GM12892 (cell line): ENCODE results near the gene CTAGE15.
"Not testable (repeated sequence)": the region's sequence is repeated elsewhere in the genome, so short reads cannot be mapped to it uniquely, and the experiment has no call there.

Source experiments
- DNase-seq: peaks from one replicate; pipeline ENCODE4 v3.0.0; 2011; ENCODE audit not compliant: insufficient read length
- FAIRE-seq: peaks from 2 replicates; lab custom pipeline; 2011; peaks lifted over from hg19 to GRCh38; lab: Jason Lieb, UNC

Gene CTAGE15

DNA sequence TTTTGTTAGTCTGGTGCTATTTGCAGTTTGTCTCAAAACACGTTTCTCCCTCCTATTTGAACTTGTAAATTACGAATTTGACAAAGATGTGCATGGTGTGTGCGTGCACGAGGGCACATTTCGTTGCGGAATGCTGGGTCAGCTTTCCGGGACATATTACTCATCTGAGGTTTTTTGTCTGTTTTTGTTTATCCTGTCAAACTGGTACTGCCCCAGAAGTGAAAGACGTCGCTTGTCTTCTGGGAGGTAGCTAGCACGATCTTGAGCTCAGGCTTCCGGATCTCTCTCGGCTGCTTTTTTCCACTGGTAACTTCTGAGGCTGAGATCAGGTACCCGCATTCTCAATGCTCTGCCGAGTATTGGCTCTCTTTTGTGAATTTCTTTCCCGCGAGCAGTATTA is 49.6 kb downstream of the CTAGE15 start:
- FAIRE-seq: peak; percentile 51
- DNase-seq: not testable (repeated sequence)

DNA sequence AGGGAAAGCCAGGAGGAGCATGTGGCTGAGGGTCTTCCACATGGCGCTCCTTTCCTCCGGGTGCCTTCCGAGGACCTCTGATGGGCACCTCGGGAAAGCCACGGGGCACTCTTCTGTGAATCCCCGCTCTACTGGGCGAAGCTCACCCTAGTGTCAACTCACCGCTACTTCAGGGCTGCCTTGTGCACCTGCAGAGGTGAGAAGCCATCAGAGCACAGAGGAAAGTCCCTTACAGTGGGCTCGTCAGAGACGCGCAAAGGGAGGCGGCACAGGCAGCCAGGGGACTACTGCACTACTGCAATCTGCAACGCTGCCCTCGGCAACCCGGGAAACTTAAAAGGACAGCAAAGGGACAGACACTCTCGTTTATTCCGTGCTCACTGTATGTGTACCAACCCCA is 50.5 kb downstream of the CTAGE15 start:
- not testable (repeated sequence) for DNase-seq, FAIRE-seq
